GM12875 (cell line): ENCODE measurements around the gene MAP3K13.
"Not testable (repeated sequence)": the region's sequence is repeated elsewhere in the genome, so short reads cannot be mapped to it uniquely, and the experiment has no call there.

Experiments
- H3K4me3 ChIP-seq: one replicate; pipeline ENCODE4 v1.5.1; 2011; ENCODE audit warnings: low read depth, low read length, control low read depth
- CTCF ChIP-seq: IDR thresholded peaks from 2 replicates; pipeline ENCODE4 v1.5.1; 2011; ENCODE audit warnings: low read depth, mild to moderate bottlenecking, control low read depth, inconsistent platforms, low read length, moderate library complexity, borderline replicate concordance; ENCODE audit not compliant: insufficient read depth

MAP3K13 gene

GRCh38 chr3:185409957-185410356, 47.0 kb downstream of the MAP3K13 start:
- H3K4me3 ChIP-seq = no peak overlapping the region
- no peak for TF ChIP-seq CTCF

GRCh38 chr3:185411133-185411532, 48.2 kb downstream of the MAP3K13 start:
- H3K4me3 ChIP-seq = no peak overlapping the region
- no peak for TF ChIP-seq CTCF

- no peak overlapping the region for H3K4me3 ChIP-seq
- no peak for TF ChIP-seq CTCF
These were observed 53.6 kb downstream of the MAP3K13 start for GRCh38 chr3:185416513-185416912.

GRCh38 chr3:185418561-185418977, 55.6 kb downstream of the MAP3K13 start:
- not testable (repeated sequence) for H3K4me3 ChIP-seq

GRCh38 chr3:185420762-185421161, 57.8 kb downstream of the MAP3K13 start:
- no peak overlapping the region for H3K4me3 ChIP-seq
- TF ChIP-seq CTCF = no peak

- H3K4me3 ChIP-seq = no peak overlapping the region
- no peak for TF ChIP-seq CTCF
These were observed 58.8 kb downstream of the MAP3K13 start for GRCh38 chr3:185421577-185422232.

- no peak for TF ChIP-seq CTCF
- no peak overlapping the region for H3K4me3 ChIP-seq
These were observed 59.7 kb downstream of the MAP3K13 start for GRCh38 chr3:185422677-185423076.
